ENCODE measurements around the gene EN1. TPM values are rescaled to one million over a fixed set of nuclear protein-coding genes. Genes with fewer than 3 reads are reported as not detected.
A peak's percentile ranks its signal among the peaks of the same experiment; 100 is the strongest.

The EN1 gene
- total RNA-seq, 1 donor, result not detected

DNA sequence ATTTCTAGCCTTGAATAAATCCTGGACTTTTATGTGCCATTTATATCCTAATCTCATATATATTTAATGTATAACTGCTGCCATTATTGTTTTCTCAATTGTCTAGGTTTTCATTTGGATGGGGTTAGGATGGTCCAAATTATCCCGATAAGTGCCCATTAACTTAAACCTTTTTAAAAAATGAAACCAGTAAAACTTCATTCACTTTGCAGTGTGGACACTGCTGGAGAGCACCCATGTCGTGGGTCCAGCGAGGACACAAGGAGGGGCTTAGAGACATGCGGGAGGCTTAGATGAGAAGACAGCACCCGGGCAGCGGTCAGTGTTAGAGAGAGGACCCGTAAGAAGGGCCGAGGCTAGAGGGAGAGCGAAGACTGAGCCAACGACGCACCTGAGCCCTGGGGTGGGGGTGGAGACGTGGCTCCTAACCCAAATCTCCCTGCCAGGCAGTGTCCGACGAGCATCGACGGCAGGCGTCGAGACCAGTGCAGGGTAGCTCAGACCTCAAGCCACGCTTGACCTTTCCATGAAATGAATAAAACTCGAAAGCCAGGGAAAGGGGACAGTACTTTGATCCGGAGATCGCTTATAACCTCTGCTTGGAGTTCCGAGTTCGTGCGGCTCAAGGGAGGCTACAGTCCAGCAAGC, 9.0 kb upstream of the EN1 start:
- no peak for DNase-seq (ENCODE audit: low read depth)
- TF ChIP-seq CTCF (IDR thresholded peaks at IDR 0.05; ENCODE audit: insufficient read depth, low read depth, low read length), result no peak

GRCh38 chr2:118855451-118856279, 8.2 kb upstream of the EN1 start:
- peak overlapping the region; percentile 12 for H3K4me3 ChIP-seq (ENCODE audit: low read depth, low read length)
- TF ChIP-seq CTCF (IDR thresholded peaks at IDR 0.05; ENCODE audit: insufficient read depth, low read depth, low read length), result peak; percentile 95
- DNase-seq (ENCODE audit: low read depth), result peak; percentile 60

More for the DNA sequence above, 9.0 kb upstream of the EN1 start:
- no peak overlapping the region for H3K4me3 ChIP-seq (ENCODE audit: low read depth, low read length)

- no peak overlapping the region for H3K4me3 ChIP-seq (ENCODE audit: low read depth, low read length)
- no peak for DNase-seq (ENCODE audit: low read depth)
- TF ChIP-seq CTCF (IDR thresholded peaks at IDR 0.05; ENCODE audit: insufficient read depth, low read depth, low read length), result no peak
These were observed 7.3 kb upstream of the EN1 start for GRCh38 chr2:118854507-118855345.

DNA sequence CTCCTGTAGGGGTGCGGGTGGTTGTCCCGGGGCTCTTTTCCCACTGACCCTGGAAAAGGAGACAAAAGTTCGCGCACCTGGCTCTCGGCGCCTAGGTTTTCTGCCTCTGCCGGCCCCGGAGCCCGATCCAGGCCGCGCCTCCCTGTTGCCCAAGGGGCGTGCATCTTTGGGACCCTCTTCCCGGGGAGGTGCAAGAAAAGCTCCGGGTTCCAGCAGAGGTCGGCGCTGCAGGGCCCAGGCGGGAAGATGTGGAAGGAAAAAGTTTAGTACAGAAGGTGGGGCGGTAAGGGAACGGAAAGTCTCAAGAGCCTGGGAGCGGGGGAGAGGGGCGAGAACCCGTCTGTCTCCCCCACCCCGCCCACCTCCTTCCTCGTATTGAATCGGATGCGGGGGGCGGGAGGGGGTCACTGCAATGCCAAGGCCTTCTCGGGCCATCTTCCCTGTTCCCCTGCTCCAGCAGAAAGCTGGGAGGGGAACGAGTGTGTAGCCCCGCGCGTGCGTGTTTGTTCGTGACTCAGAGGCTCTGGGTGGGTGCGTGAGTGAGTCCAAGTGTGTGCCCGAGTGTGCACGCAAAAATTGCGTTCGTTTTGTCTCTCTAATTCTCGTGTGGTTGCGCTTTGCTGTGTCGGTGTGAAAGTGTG, 6.3 kb upstream of the EN1 start:
- no peak for DNase-seq (ENCODE audit: low read depth)
- H3K4me3 ChIP-seq (ENCODE audit: low read depth, low read length), result no peak overlapping the region

GRCh38 chr2:118853129-118853640, 5.7 kb upstream of the EN1 start:
- DNase-seq (ENCODE audit: low read depth), result no peak
- TF ChIP-seq CTCF (IDR thresholded peaks at IDR 0.05; ENCODE audit: insufficient read depth, low read depth, low read length), result no peak
- H3K4me3 ChIP-seq (ENCODE audit: low read depth, low read length), result no peak overlapping the region

More for the DNA sequence above, 6.3 kb upstream of the EN1 start:
- no peak for TF ChIP-seq CTCF (IDR thresholded peaks at IDR 0.05; ENCODE audit: insufficient read depth, low read depth, low read length)

- DNase-seq (ENCODE audit: low read depth), result no peak
- TF ChIP-seq CTCF (IDR thresholded peaks at IDR 0.05; ENCODE audit: insufficient read depth, low read depth, low read length), result no peak
- no peak overlapping the region for H3K4me3 ChIP-seq (ENCODE audit: low read depth, low read length)
These were observed 5.2 kb upstream of the EN1 start for GRCh38 chr2:118852605-118853128.
